GM23338 (cell line): ENCODE data around the gene NFS1.

ENCODE experiments used
- CTCF ChIP-seq, 2 experiments: fragments of 200-600 bp in 1 of 2; sonication (generic) in 1 of 2; conservative IDR thresholded peaks; 2 replicates each; pipeline versions ENCODE4 v1.5.1 to v1.6.1; 2016 to 2017; ENCODE audit warnings: antibody characterized with exemption in 2 of 2, low read depth in 2 of 2, mild to moderate bottlenecking in 2 of 2, moderate library complexity in 1 of 2
- TF ChIP-seq, protein P1 (sequence below): IDR thresholded peaks from one replicate; pipeline ENCODE4 v1.6.1; 2018; ENCODE audit warnings: antibody characterized with exemption; ENCODE audit not compliant: unreplicated experiment

GRCh38 chr20:35720165-35721123 lies 21.3 kb upstream of the NFS1 start:
- TF ChIP-seq, protein P1, sequence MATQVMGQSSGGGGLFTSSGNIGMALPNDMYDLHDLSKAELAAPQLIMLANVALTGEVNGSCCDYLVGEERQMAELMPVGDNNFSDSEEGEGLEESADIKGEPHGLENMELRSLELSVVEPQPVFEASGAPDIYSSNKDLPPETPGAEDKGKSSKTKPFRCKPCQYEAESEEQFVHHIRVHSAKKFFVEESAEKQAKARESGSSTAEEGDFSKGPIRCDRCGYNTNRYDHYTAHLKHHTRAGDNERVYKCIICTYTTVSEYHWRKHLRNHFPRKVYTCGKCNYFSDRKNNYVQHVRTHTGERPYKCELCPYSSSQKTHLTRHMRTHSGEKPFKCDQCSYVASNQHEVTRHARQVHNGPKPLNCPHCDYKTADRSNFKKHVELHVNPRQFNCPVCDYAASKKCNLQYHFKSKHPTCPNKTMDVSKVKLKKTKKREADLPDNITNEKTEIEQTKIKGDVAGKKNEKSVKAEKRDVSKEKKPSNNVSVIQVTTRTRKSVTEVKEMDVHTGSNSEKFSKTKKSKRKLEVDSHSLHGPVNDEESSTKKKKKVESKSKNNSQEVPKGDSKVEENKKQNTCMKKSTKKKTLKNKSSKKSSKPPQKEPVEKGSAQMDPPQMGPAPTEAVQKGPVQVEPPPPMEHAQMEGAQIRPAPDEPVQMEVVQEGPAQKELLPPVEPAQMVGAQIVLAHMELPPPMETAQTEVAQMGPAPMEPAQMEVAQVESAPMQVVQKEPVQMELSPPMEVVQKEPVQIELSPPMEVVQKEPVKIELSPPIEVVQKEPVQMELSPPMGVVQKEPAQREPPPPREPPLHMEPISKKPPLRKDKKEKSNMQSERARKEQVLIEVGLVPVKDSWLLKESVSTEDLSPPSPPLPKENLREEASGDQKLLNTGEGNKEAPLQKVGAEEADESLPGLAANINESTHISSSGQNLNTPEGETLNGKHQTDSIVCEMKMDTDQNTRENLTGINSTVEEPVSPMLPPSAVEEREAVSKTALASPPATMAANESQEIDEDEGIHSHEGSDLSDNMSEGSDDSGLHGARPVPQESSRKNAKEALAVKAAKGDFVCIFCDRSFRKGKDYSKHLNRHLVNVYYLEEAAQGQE = no peak
- no peak for TF ChIP-seq CTCF (conservative IDR thresholded peaks at IDR 0.05; ENCODE audit: low read depth in 2 of 2)
